NOMO-1 treated with dmso at 0.1 percent for 144 hours (cell line): ENCODE data around the gene THEM4.
A peak's percentile ranks its signal among the peaks of the same experiment; 100 is the strongest.

Experiments
- DNase-seq: peaks from one replicate; lab custom pipeline; 2025; ENCODE audit not compliant: unreplicated experiment; lab: John Stamatoyannopoulos, UW

Gene THEM4

DNA sequence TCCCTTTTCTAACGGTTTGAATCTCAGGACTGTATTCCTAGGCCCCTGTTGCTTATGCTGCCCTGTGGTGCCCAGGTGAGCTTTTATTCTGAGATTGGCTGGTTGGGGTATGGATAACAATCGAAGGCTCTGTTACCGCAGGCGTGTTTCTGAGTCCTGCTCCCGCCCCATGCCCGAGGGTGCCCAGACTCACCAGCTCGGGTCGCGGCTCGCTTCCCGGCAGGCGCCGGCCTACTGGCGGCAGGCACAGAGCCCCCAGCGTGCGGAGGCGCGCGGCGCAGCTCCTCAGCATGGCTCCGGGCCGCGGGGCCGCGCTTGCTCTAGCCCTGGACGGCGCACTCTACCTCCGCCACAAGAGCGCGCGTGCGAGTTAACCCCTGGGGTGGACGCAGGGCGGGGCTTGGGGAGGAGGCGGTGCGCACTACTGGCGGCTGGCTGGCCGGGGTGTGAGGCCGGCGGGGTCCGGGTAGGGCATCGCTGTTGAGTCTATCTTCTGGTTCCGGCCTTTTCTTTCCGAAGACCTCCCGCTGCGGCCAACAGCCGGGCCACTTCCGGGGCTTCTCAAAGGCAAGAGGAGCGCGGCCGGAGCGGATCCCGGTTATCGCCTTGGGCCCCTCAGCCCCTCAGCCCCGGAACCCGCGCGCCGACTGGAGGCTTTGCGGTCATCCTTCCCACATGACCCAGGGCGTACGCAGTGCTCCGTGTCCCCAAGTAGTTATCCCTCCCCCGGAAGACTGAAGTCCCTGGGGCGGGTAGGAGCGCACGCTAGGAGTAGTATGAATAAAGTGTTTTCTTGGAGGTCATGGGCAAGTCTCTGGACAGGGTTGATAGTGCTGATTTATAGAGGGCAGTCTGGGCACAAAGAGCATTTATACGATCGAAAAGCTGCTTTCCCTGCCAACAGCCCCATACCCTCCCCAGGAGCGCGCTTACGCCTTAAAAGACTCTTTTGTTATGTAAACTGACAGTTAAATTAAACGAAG is at the start of gene THEM4:
TSS of gene THEM4 (minus strand) at position 345 of the 983 bp plus-strand sequence. CDS start at position 292, 53 bp downstream.
- DNase-seq, result peak; percentile 97

DNA sequence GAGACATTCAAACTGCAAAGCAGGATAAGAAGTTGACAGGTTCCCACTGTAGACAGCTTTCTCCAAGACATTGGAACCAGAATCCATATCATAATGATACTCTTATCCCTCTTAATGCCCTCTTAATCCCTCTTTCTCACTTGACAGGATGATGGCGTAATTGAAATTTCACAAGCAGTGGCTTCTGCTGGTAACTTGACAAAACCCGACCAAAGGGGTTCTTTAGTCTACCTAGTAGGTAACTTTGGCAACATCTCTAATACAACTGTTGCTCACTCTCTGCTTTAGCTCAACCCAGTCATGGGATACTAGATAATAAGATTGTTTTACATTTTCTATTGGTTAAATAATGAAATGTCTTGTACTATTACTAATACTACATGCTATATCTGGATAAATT is 49.6 kb upstream of the THEM4 start:
- DNase-seq, result peak; percentile 11

DNA sequence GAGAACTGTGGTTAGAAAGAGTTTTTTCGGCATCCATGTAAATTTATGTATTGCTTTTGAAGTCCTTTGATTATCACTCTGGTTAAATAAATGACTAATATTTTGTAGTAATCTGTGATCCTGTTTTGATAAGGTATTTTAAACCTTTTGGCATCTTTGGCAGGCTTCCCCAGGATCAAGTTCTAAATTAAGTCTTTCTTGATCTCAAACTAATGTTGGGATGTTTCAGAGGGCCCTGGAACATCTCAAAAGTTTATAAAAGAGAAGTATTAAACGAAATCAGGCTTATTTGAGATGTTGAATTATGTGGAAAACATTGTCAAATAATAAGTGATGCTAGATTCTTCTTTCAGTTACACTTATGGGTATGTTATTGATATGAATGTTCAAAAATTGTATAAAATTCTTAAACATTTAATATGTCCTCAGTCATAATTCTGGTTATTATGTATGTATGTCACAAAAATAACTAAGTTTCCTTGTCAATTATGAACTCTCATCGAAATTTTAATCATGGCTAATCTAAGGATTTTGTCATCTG is 47.7 kb upstream of the THEM4 start:
- DNase-seq, result no peak

DNA sequence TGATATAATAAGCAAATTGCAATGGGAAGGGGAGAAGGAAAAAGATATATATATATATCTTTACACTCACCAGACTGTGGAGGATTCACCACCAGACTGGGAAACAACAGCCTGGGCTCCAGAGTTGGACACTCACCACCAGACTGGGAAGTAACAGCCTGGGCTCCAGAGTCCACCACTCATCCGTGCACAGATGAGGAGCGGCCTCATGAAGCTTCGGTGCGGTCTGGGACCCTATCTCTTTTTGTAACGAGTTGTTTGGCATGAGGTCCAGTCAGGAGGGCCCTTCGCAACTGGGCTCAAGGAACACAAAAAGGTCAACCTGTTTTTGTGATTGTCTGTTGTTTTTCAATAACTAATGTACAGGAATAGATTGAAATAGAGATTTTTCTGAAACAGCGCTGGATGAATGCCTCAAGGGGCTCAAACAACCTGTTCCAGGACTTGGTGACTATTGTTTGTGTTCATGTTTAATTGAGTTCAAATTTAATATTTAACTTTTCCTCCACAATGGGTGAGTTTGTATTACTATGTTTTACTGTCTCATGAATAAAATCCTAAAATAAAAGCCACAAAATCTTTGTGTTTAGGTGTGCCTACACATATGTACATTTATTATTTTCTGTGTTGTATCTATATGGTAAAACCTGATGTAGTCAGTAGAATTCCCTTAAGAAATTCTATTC is 44.2 kb upstream of the THEM4 start:
- no peak for DNase-seq

DNA sequence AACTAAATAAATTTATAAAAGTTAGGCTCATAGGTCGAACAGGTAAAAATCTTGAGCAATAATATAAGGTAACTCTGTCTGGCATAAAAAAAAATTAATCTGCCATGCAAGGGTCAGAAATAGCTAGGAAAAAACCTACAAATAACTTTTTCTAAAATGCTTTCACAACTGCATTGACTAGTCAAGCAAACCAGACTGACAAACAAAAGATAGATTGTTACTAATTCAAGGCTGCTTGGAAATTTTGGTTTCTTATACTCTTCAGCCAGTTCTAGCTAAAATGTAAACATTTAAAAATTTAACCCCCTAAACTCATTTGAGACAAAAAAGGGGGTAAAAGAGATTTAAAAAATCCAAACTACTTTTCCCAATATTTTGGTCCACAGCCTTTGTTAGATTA is 43.5 kb upstream of the THEM4 start:
- DNase-seq, result no peak

DNA sequence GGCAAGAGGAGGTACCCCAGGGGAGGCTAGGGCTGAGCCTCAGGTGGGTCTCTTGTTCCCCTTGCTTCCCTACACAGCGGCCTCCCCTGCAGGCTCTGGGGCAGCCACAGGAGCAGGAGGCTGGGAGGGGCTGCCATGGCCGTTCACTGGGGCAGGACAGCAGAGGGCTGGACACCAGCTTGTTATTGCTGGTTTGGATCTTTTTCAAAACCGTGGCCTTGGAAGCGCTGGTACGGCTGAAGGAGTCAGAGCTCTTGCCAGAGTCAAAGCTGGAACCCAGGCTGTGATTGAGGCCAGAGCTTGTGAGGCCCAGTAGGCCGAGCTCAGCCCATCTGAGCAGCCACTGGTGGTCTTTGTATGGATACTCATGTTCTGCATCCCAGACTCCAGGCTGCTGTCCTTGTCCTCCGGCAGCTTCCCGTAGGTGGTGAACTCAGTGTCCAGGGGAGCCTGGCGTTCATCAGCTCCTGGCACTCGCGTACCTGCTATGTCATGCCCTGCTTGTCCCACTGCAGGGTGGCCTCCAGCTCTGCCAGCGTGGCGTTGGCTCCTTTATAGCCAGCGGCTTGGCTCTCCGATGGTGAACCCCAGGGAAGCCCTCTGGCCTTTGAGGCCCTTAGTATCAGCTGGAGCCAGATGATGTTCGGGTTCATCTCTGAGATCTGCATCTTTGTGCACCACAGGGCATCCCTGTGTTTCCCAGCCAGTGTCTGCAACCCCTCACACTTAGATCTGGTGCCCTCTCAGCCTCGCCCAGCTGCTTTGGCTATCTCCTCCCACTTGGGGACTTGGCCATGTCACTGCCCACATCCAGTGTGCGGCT is 40.3 kb upstream of the THEM4 start:
- no peak for DNase-seq

DNA sequence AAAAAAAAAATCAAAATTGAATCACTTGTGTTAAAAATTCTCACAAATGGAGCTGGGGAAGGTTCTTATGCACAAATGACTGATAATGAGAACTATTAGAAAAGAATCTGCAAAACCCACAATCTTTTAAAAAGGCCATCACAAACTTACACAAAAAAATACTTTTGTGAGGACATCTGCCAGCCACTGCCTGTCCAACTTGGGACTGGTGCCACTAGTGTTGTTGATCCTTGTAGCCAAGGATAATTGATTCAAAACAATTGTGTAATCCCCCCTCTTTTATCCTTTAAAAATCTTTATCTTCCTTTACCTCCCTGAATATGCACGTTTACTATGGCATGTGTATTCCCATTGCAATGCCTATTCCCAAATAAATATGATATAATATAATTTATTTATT is 39.2 kb upstream of the THEM4 start:
- no peak for DNase-seq

DNA sequence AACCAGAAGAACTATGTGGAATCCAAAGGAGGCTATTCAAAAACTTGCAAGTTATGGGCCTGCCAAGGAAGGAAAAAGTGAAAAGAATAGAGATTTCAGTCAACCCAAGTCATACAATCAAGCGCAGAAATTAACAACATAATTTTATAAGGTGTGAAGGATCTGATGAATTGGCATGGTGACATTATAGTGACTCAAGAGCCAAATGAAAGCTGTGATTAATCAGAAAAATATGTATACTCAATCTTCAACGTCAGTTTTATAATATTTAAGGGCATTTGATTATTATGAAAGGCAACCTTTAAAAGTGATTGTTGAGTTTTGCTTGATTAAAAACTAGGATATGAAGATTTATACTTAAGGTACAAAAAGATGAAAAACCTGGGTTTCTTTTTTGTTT is 37.8 kb upstream of the THEM4 start:
- DNase-seq, result no peak

DNA sequence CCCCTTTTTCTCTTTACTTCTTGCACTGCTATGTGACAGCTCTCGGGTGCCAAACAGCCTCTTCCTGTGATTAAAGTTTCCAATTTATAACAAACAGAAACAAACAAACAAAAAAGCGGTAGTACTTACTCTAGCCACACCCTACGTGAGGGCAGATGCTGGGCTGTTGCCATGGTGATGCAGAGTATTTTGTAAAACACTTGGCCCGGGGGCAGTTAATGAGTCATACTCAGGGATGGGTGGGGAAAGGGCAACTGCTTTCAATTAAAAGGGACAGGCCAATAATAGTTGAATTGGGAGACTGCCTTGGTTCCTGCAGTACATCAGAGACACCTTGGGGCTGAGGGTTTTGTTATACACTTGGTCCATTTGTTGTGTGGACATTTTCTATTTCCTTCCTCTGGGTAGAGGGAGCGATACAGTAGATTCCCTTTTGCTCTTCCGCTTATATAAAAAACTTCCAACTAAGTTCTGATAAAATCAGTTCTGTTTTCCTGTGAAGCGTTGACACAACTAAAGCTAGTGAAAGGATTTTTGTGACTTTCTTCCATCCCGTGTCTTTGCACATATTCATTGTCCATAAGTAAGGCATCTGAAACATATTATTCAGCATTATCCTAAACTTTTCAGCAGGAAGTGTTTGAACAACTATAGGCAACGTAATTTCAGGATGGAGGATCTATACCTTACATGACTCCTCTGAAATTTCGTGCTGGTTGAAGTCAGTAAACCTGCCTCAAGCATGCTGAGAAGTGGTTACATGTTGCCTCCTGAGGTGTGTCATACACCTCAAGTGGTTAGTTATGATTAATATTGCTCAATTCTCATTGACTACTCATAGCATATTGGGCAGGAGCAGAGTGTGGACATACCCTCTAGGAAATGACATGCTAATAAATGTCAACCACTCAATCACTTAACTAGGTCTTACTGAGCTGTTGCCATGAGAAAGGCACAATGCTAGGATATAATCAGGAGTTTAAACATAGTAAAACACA is 36.7 kb upstream of the THEM4 start:
- DNase-seq, result peak; percentile 96

DNA sequence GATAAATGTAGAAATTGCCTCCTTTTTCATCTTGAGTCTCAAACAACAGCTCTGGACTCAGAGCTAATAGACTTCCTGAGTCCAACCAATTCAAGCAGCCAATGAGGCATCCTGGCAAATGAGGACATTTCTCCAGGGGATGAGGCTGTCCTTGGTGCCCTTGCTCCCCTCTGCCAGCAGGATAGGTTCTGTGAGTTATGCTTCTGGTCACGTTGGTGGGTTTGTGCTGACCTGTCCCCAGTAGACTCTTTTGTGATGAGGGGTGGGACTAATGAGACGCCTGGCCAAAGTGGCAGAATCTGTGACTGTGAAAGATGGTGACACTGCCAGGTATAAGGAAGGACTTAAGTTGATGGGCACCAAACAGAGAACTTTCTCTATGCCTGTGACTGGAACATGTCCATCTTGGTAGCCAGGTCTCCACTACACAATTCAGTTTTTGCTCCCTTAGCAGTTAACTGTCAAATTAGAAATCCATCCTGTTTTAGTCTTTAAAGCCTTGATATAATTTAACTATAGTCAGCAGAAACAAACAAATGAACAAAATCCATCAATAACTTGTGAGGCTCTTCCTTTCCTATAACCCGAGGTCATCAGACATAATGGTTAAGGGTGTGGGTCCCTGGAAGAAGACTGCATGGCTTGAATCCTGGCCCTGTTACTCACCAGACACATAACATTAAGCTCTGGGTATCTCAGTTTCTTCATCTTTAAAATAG is 35.7 kb upstream of the THEM4 start:
- DNase-seq, result no peak

DNA sequence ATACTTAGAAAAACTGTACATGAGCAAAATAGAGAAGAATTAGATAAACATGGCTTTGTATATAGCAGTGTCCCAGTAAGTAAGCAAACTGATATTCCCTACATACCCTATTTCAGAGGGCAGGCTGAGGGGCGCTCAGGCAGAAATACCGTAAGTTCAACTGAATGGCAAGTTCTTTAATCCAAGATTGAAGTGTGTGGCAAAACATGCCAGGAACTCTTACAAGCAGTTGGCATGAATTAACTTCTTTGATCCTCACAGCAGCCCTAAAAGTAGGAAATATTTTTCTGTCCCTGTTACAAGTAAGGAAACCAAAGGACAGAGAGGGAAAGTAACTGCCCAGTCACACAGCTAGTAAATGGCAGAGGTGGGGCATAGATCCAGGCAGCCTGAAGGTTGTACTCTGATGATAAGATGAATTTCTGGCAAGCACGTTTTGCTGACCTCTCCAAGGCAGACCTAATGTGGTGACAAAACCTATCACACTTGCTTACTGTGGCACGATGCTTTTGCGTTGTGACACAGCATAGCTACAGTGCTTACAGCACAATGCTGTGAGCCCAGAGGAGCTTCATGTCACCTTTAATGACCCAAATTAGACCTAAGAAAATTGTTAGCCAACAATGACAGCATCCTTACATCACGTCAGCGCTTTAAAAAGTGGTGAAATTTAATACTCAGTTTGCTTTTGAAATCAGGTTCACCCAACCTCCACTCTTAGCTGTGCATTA is 35.0 kb upstream of the THEM4 start:
- DNase-seq, result peak; percentile 20

DNA sequence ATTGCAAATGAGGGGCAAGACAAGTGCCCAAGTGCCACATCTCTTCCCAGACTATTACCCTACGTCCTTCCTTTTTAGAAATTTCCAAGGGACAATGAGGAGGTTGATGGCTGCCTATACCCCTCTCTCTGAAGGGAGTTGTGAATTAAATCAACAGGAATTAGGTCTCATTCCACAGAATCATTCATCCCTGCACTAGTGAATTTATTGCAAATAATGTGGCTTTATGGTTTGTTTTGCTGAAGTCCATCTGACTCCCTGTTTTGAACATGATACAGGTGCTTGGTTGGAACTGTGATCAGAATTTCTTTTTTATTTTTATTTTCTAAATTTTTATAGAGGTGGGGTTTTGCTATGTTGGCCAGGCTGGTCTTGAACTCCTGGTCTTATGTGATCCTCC is 34.3 kb upstream of the THEM4 start:
- no peak for DNase-seq

DNA sequence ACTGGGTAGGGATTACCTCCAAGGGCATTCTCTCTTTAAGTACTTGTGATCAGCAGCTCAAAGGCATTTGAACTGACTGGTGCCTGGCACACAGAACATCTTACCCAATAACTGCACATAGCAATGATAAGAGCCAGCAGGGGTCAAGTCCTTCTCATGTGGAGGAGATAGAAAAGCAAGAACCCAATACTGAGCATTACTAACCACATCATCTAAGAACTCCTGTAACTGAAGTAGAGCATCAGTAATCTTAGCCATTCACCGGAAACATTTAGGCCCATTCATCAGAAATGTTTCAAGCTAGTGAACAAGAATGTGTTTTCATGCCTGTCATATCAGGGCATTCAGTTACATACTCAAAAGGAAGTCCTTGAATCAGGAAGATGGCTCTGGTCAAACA is 33.6 kb upstream of the THEM4 start:
- DNase-seq, result no peak

DNA sequence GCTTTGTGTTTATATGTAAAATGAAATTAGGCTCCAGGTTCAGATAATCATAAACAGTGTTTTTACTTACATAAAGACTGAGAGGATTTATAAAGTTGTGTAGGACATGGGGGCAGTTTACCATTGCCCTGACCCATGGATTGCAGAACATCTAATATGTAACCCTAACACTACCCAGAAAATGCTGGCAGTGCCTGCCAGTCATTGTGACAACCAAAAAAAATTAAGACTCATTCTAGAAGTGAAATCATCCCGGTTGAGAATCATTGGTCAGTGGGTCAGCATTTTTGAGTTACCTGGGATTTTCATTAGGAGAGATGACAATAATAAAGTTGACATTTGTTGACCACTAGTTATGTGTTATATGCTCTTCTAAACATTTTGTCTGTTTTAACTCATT is 31.2 kb upstream of the THEM4 start:
- no peak for DNase-seq

DNA sequence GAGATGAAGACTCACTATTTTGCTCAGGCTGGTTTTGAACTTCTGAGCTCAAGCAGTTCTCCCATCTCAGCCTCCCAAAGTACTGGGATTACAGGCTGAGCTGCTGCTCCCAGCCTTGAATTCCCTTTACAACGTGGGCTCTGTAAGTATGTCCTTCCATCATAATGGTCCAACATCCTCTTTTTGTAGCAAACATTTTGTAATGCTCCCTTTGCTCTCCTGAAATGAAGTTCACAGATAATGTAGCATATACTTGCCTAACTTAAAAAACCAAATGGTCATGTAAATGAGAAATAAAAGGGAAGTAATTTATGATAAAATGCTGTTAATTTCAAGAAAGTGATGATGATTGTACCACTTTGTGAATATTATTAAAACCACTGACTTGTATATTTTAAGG is 30.5 kb upstream of the THEM4 start:
- no peak for DNase-seq

DNA sequence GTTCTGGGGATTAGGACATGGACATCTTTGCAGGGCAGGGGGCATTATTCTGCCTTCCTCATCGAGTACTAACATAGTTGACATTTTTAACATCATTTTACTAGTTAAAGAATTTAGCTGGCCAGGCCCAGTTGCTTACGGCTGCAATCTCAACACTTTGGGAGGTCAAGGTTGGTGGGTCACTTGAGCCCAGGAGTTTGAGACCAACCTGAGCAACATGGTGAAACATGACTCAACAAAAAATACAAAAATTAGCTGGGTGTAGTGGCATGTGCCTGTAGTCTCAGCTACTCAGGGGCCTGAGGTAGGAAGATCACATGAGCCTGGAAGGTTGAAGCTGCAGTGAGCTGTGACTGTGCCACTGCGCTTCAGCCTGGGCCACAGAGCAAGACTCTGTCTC is 29.8 kb upstream of the THEM4 start:
- DNase-seq, result no peak

DNA sequence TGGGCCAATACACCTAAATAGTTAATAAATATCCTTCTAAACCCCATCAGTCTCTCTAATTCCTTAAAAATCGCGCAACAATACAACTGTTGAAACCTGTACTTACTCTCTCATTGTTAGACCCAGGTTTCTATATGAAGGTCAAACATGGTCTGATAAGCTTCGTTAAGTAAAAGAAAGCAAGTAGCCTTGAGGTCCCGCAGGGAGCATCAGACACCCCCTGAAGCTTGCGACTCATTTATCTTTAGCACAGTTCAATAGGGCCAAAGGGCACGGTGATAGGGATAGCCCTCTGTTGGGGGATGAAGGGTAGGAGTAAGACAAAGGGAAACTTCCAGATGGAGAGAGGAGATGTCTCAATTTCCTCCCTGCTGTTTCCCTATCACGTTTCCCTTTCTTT is 27.3 kb upstream of the THEM4 start:
- no peak for DNase-seq

DNA sequence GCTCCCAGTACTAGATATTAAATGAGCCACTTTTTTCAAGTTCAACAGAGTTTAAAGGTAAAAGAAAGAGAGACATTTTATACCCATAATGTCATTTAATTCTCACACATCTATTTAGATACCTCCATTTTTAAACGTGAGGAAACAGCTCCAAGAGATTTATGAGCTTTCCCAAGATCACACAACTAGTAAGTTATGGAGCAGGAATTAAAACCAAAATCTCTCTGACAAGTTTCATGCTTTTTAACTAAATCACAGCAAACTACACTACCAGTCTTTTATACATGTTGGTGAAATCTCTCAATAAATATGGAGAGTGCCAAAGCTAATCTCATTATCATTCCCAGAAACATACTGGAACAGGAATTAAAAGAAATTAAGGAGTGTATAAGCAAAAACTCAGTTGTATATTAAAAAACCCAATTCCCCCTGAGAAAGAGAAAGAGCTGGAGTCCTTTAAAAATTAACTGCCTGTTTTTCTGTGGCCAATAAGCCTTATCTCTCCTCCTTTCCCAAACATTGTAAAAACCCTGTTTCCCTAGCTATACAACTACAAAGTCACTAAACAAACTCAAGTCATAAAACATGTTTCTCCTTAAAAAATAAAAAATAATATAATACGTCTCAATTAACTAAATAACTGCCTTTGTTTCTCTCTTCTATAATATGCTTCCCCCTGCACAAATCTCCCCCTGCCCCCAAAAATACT is 26.7 kb upstream of the THEM4 start:
- no peak for DNase-seq
